SK-N-SH treated with all-trans-retinoic acid at 6 μM for 48 hours (cell line): ENCODE measurements around the gene NOSTRIN.
"Not testable (repeated sequence)": the region's sequence is repeated elsewhere in the genome, so short reads cannot be mapped to it uniquely, and the experiment has no call there.

Experiments used
- PPARA ChIP-seq: fragments of 250-450 bp; sonication (Bioruptor Pico); IDR thresholded peaks from 2 replicates; pipeline ENCODE4 v1.5.0; 2020; ENCODE audit warnings: mild to moderate bottlenecking, borderline replicate concordance
- TCF4 ChIP-seq: fragments of 250-450 bp; sonication (Bioruptor Pico); IDR thresholded peaks from 2 replicates; pipeline ENCODE4 v1.8.0; 2021; ENCODE audit warnings: mild to moderate bottlenecking, moderate library complexity, borderline replicate concordance
- ZNF565 ChIP-seq: fragments of 450-650 bp; formaldehyde crosslinking; conservative IDR thresholded peaks from 2 replicates; pipeline ENCODE4 v1.5.0; 2020; ENCODE audit warnings: low read depth, mild to moderate bottlenecking, moderate library complexity
- ZNF8 ChIP-seq: fragments of 450-650 bp; formaldehyde crosslinking; IDR thresholded peaks from 2 replicates; pipeline ENCODE4 v1.5.0; 2020; ENCODE audit warnings: mild to moderate bottlenecking, moderate library complexity

DNA sequence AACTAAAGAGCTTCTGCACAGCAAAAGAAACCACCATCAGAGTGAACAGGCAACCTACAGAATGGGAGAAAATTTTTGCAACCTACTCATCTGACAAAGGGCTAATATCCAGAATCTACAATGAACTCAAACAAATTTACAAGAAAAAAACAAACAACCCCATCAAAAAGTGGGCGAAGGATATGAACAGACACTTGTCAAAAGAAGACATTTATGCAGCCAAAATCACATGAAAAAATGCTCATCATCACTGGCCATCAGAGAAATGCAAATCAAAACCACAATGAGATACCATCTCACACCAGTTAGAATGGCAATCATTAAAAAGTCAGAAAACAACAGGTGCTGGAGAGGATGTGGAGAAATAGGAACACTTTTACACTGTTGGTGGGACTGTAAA, 67.9 kb downstream of the NOSTRIN start:
- not testable (repeated sequence) for TF ChIP-seq TCF4; ZNF565 (CRISPR knock-in tag); PPARA (CRISPR knock-in tag); ZNF8 (CRISPR knock-in tag)
